Activated CD8-positive, alpha-beta memory T cell treated with anti-CD3 and anti-CD28 coated beads, Interleukin-2, amount 10 ng/mL, durations not matched to agents 7 days and 5 days (primary cell): ENCODE data around the gene FBXL17. TPM values are rescaled to one million over a fixed set of nuclear protein-coding genes. Genes with fewer than 3 reads are reported as not detected.

Source experiments
- ATAC-seq: fragments of 150-1000 bp; cut with Tn5 transposase; one replicate; pipeline ENCODE4 v1.10.0; 2021; ENCODE audit warnings: moderate library complexity
- CTCF ChIA-PET: fragments of 350-600 bp; sonication (Branson Sonifier 250); formaldehyde crosslinking; loops from one replicate; lab custom pipeline; 2021; ENCODE audit warnings: antibody characterized with exemption; lab: Charles Lee
- DNase-seq: peaks from one replicate; pipeline ENCODE4 v3.0.0-alpha.2; 2020
- H3K27ac Mint-ChIP-seq: one replicate; pipeline ENCODE4 v1.8.0; 2021; ENCODE audit warnings: mild to moderate bottlenecking, mixed read lengths
- H3K27me3 Mint-ChIP-seq: one replicate; pipeline ENCODE4 v1.8.0; 2021; ENCODE audit warnings: mixed read lengths
- H3K36me3 Mint-ChIP-seq: one replicate; pipeline ENCODE4 v1.8.0; 2021; ENCODE audit warnings: mild to moderate bottlenecking, mixed read lengths
- H3K4me1 Mint-ChIP-seq: one replicate; pipeline ENCODE4 v1.8.0; 2021; ENCODE audit warnings: mixed read lengths
- H3K4me3 Mint-ChIP-seq: one replicate; pipeline ENCODE4 v1.8.0; 2021; ENCODE audit warnings: mild to moderate bottlenecking, moderate library complexity, mixed read lengths
- H3K9me3 Mint-ChIP-seq: one replicate; pipeline ENCODE4 v1.8.0; 2022; ENCODE audit warnings: low read depth, mixed read lengths
- total RNA-seq, 2 experiments: library from RNA; stranded (reverse); gene quantifications; one replicate each; pipeline ENCODE4 v1.2.3, GENCODE V29; 2021

Gene FBXL17
- total RNA-seq, 2 experiments from 2014 or later: 6.6 to 10.9 TPM

DNA sequence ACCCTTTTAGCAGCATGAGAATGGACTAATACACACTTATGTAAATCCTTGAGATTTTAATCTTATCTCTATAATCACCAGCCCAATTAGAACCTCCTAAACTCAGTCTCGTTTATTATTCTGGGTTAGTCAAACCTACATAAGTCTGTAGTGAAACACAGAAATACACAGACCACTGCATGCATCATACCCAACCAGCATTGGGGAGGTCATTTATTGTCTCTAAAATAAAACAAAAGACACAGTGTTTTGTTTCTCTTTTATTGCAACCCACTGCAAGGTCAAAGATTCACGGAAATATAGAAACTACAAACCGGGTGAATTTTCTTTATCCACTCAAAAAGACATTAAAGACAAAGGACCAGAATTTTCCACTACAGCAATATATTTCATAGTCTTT is 523.1 kb downstream of the FBXL17 start:
- Mint-ChIP-seq H3K27me3 (no peaks in the 10 kb centered on the region), H3K4me1 (no peaks in the 10 kb centered on the region), H3K36me3 (no peaks in the 10 kb centered on the region), H3K4me3 (no peak overlapping the region), H3K9me3 (no peaks in the 10 kb centered on the region), H3K27ac (no peak overlapping the region)
- DNase-seq (no peak), ATAC-seq (no peak)
- CTCF ChIA-PET: no interaction called here

DNA sequence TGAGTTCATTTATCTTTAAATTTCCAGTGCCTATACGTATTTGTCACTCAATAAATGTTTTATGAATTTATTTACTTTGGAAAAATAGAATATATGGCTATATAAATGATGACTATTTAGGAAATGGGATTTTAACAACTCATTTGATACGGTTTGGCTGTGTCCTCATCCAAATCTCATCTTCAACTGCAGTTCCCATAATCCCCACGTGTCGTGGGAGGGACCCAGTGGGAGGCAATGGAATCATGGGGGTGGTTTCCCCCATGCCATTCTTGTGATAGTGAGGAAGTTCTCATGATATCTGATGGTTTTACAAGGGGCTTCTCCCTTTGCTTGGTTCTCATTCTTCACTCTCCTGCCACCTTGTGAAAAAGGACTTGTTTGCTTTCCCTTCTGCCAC is 523.6 kb downstream of the FBXL17 start:
- Mint-ChIP-seq H3K4me3 (no peak overlapping the region), H3K27ac (no peak overlapping the region), H3K36me3 (no peaks in the 10 kb centered on the region), H3K9me3 (no peaks in the 10 kb centered on the region), H3K4me1 (no peaks in the 10 kb centered on the region), H3K27me3 (no peaks in the 10 kb centered on the region)
- DNase-seq (no peak), ATAC-seq (no peak)
- CTCF ChIA-PET: no interaction called here

DNA sequence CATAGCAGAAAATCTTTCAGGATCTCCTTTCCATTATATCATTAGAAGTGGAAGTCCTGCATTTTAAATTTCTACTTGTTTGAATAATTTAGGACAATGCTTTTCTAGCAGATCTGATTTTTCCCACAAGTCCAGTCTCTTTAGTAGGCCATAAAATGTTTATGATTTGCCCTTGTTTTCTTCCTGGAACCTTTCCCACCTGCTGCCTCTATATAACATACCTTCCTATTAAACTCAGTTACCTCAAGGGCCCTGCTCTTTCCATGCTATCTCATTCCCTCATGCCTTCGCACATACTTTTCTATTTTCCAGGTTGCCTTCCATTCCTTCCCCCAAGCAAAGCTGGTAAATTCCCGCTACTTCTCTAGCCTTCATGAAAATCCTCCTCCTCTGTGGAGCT is 524.1 kb downstream of the FBXL17 start:
- Mint-ChIP-seq H3K27ac (no peak overlapping the region), H3K4me3 (no peak overlapping the region), H3K9me3 (no peaks in the 10 kb centered on the region), H3K27me3 (no peaks in the 10 kb centered on the region), H3K36me3 (no peaks in the 10 kb centered on the region), H3K4me1 (no peaks in the 10 kb centered on the region)
- CTCF ChIA-PET: no interaction called here
- ATAC-seq: no peak
- DNase-seq: no peak

DNA sequence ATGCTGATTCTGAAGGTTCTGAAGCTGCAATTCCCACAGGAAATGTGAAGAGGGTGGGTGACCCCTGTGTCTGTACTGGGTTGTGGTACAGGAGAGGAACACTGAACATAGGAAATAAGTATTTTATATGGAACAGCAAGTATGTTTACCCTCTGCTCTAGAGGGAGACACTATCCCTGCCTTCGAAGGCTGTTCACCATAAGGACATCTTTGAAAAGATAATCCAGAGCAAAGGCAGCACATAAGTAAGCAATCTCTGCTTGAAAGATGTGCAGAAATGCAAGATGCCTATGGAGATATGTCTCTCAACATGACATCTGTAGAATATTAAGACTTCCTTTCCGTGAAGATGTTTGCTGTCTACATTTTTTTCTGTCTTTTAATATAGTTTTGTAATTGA is 526.7 kb downstream of the FBXL17 start:
- no peaks in the 10 kb centered on the region for H3K36me3 Mint-ChIP-seq
- ATAC-seq (no peak), DNase-seq (no peak)
- H3K27me3 Mint-ChIP-seq: peaks cover 5% of the 10 kb centered on the region
- no peak overlapping the region for H3K27ac Mint-ChIP-seq
- CTCF ChIA-PET: no interaction called here
- no peaks in the 10 kb centered on the region for H3K4me1 Mint-ChIP-seq
- H3K9me3 Mint-ChIP-seq: no peaks in the 10 kb centered on the region
- no peak overlapping the region for H3K4me3 Mint-ChIP-seq

DNA sequence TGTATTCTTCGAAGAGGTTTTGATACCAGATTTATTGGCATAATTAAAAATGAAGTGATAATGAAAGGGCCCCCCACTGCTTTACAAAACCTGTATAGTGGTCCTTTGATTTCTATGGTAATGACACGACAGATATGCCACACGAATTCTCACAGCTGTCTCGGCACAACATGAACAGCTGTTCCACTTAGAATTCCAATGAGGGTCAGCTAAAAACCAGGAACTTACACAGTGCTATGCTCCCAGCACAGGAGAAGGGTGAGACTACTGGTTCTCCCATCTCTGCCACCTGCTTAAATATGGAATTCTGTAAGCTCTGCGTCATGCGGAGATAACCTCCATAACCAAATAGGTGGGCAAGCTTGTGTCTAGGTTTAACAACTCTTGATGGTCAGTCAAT is 528.2 kb downstream of the FBXL17 start:
- Mint-ChIP-seq H3K27ac (no peak overlapping the region), H3K4me1 (no peaks in the 10 kb centered on the region), H3K4me3 (no peak overlapping the region), H3K27me3 (peaks cover 5% of the 10 kb centered on the region), H3K9me3 (no peaks in the 10 kb centered on the region), H3K36me3 (no peaks in the 10 kb centered on the region)
- CTCF ChIA-PET: no interaction called here
- DNase-seq: no peak
- ATAC-seq: no peak

DNA sequence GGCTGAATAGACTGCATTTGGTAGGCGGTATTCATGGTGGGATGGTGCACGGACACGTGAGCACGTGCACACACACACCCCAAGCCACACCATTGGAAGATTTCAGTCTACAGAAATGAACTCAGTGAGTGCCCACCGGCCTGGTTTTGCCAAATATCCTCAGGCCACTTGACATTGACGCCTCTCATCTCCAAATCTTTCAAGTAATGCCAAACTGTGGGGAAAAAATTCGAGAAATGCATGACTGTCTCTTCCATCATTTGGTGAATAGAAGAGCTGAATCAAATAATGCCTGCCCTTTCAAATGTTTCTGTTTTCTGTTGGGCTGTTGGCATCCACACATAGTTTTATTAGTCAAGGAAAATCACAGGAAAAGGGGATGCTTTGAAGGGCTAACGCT is 528.9 kb downstream of the FBXL17 start:
- Mint-ChIP-seq H3K4me3 (no peak overlapping the region), H3K27ac (no peak overlapping the region), H3K4me1 (no peaks in the 10 kb centered on the region), H3K9me3 (no peaks in the 10 kb centered on the region), H3K27me3 (peaks cover 5% of the 10 kb centered on the region), H3K36me3 (no peaks in the 10 kb centered on the region)
- DNase-seq: no peak
- no peak for ATAC-seq
- CTCF ChIA-PET: no interaction called here

DNA sequence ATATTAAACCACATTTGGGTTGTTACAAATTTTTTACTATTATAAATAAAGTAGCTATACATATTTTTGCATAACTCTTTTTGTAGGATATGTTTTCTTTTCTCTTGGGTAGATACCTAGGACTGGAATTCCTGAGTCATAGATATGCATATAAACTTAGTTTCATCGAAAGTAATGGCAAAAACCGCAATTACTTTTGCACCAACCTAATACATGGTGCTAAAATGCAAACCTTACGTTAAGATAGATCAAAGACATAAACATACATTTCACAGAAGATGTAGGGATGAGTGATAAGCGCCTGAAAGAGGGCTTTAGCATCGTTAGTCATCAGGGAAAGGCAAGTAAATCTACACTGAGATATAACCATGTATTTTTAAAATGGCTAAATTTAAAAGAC is 532.8 kb downstream of the FBXL17 start:
- no peaks in the 10 kb centered on the region for H3K9me3 Mint-ChIP-seq
- H3K4me1 Mint-ChIP-seq: no peaks in the 10 kb centered on the region
- H3K27me3 Mint-ChIP-seq: peaks cover 11% of the 10 kb centered on the region
- H3K36me3 Mint-ChIP-seq: no peaks in the 10 kb centered on the region
- H3K27ac Mint-ChIP-seq: no peak overlapping the region
- DNase-seq (no peak), ATAC-seq (no peak)
- CTCF ChIA-PET: no interaction called here
- H3K4me3 Mint-ChIP-seq: no peak overlapping the region

DNA sequence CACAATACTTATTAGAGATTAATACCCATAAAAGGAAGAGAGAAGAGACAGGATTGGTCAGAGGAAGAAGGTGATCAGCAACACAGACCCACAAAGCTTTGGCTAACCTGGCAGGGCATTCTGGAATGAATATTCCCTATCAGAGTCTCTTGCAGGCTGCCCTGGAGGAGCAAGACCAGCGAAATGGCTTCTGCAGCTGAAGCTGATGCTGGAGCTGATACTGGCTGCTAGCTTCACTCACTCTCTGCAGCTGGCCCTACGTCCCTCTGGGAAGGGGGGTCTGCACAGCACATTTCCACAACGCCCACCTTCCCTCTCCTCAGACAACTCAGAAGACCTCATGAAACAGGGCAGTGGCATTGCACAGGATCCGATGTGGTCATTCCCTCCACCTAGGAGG is 541.3 kb downstream of the FBXL17 start:
- H3K4me1 Mint-ChIP-seq: no peaks in the 10 kb centered on the region
- no peaks in the 10 kb centered on the region for H3K36me3 Mint-ChIP-seq
- ATAC-seq (no peak), DNase-seq (no peak)
- H3K27ac Mint-ChIP-seq: no peak overlapping the region
- H3K4me3 Mint-ChIP-seq: no peak overlapping the region
- H3K27me3 Mint-ChIP-seq: peaks cover 22% of the 10 kb centered on the region
- CTCF ChIA-PET: no interaction called here
- H3K9me3 Mint-ChIP-seq: no peaks in the 10 kb centered on the region

DNA sequence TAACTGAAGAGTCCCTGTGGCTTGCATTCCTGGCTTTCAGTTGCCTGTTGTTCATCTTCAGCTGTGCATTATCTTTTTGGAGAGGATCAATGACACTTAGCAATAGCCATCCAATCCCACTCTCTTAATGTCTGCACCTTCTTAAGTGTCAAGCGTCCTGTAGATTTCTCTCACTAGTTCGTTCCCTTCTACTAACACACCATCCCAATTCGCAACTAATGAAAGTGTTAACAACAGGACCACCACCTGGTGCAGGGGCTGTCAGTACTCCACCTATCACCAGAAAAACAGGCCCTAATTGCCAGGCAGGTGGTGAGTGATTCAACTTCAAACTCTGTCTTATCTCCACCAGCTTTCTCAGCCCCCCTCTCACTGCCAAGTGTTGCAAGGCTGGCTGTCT is 541.7 kb downstream of the FBXL17 start:
- CTCF ChIA-PET: no interaction called here
- Mint-ChIP-seq H3K27ac (no peak overlapping the region), H3K27me3 (peaks cover 21% of the 10 kb centered on the region), H3K9me3 (no peaks in the 10 kb centered on the region), H3K36me3 (no peaks in the 10 kb centered on the region), H3K4me3 (no peak overlapping the region), H3K4me1 (no peaks in the 10 kb centered on the region)
- DNase-seq: no peak
- ATAC-seq: no peak

DNA sequence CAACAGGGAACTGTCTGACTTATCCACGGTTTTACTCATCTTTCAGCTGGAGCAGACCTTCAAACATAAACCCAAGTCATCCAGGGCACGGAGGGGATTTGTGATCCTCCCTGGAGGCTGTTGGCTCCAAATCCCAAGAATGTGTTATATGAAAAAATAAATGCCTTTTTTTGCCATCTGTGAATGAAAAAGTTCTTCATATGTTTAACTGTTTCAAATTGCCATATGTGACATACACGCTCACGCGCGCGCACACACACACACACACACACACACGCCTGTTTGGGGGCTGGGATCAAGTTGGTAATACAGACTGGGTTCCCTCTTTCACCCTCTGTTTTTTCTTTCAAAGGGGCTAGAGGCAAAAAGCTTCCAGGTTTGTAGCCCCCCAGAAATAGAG is 546.8 kb downstream of the FBXL17 start:
- ATAC-seq: no peak
- no peak for DNase-seq
- Mint-ChIP-seq H3K36me3 (no peaks in the 10 kb centered on the region), H3K27me3 (peaks cover 12% of the 10 kb centered on the region), H3K9me3 (no peaks in the 10 kb centered on the region), H3K27ac (no peak overlapping the region), H3K4me1 (no peaks in the 10 kb centered on the region), H3K4me3 (no peak overlapping the region)
- CTCF ChIA-PET: no interaction called here

DNA sequence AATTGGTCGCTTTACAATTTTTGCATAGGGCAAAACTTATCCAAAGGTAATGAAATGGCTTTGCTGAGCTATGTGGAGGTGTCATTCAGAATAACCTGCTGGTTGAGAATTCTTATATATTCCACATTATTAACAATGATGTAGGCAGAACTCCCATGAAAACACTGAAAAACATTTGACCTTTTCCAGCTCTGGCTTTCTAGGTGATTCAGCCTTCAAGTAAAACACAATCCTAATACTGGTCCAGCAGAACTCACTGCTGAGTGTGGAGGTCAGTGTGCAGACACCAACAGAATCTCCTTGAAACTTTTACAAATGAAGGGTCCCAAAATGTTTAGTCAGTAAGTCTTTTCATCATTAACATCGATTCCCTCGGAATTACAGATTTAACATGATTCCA is 549.2 kb downstream of the FBXL17 start:
- CTCF ChIA-PET: no interaction called here
- DNase-seq: no peak
- no peaks in the 10 kb centered on the region for H3K9me3 Mint-ChIP-seq
- no peak for ATAC-seq
- no peak overlapping the region for H3K4me3 Mint-ChIP-seq
- H3K27me3 Mint-ChIP-seq: peaks cover 14% of the 10 kb centered on the region
- H3K36me3 Mint-ChIP-seq: no peaks in the 10 kb centered on the region
- H3K4me1 Mint-ChIP-seq: no peaks in the 10 kb centered on the region
- no peak overlapping the region for H3K27ac Mint-ChIP-seq

DNA sequence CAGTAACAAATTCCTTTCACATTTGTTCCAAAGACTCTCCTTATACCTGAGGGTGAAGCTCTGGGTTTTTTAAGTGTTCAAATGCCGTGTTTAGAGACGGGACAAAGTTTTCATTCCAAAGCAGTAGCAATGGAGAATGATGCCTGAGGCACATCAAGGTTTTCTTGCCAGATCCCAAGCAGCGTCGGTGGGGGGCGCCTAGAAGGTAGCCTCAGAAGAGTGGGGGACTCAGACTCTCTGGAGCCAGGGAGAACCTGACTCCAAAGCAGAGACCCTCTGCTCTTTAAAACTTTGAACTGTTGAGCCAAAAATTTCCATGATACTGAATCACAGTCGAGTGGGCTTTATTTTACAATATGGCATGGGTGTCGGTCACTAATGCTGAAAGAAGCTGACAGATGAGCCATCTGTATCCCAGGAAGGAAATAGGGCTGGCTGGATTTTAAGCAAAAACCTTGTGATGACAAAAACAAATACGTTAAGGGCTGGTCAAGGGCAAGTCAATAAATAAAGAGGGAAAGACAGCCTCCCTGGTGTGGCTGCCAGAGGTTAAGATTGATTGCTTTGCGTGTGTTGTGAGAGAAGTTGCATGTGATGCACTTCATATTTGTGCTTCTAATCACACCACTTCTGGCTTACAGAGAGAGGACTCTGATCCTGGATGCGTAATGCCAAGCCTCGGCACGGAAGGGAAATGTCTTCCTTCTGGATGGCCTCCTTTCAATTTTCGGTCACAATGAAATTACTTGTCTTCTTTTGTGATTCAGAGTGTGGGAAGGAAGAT is 550.1 kb downstream of the FBXL17 start:
- Mint-ChIP-seq H3K9me3 (no peaks in the 10 kb centered on the region), H3K4me3 (no peak overlapping the region), H3K27ac (no peak overlapping the region), H3K27me3 (peaks cover 14% of the 10 kb centered on the region), H3K4me1 (no peaks in the 10 kb centered on the region), H3K36me3 (no peaks in the 10 kb centered on the region)
- ATAC-seq (no peak), DNase-seq (no peak)
- CTCF ChIA-PET: no interaction called here

DNA sequence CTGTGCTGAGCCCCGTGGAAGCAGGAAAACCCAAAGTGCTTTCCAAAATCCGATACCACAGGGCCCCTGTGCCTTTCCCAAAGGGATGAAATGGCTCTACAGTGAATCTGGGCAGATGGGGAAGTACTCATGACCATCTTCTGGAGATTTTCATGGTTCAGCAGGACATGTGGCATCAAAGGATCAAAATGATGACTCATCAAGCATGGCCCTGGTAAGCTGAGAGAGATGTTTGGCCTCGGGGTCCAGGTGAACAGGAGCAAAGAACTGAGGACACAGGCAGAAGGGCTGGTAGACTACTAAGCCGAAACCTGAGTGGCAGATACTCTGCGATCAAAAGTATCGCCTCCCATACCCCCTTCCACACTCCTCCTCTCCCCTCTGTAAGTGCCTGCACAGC is 551.1 kb downstream of the FBXL17 start:
- DNase-seq: no peak
- Mint-ChIP-seq H3K4me1 (no peaks in the 10 kb centered on the region), H3K27ac (no peak overlapping the region), H3K36me3 (no peaks in the 10 kb centered on the region), H3K4me3 (no peak overlapping the region), H3K27me3 (peaks cover 14% of the 10 kb centered on the region), H3K9me3 (no peaks in the 10 kb centered on the region)
- no peak for ATAC-seq
- CTCF ChIA-PET: no interaction called here

DNA sequence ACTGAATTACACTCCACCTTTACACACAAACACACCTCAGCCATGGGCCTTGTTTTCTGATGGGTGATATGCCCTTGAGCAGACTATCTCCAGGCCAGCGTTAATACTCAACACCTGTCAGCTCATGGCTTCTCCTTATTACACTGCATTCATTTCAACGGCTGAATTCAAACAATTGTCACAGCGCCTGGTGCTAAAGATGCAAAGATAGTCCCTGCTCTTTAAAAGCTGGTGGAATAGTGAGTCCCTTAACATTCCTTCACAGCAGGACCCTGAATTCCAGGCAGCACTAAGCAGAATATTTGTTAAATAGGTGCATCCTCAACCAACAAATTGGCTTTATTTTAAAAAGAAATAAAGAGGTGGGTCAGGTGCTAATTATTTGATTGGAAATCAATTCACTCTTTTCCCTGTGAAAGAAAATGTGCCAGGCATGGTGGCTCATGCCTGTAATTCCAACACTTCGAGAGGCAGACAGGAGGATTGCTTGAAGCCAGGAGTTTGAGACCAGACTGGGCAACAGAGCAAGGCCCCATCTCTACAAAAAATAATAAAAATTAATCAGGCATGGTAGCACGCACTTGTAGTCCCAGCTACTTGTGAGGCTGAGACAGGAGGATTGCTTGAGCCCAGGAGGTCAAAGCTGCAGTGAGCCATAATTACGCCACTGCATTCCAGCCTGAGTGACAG is 555.4 kb downstream of the FBXL17 start:
- CTCF ChIA-PET: no interaction called here
- no peak overlapping the region for H3K27ac Mint-ChIP-seq
- H3K4me1 Mint-ChIP-seq: no peaks in the 10 kb centered on the region
- DNase-seq (no peak), ATAC-seq (no peak)
- no peaks in the 10 kb centered on the region for H3K9me3 Mint-ChIP-seq
- H3K4me3 Mint-ChIP-seq: no peak overlapping the region
- no peaks in the 10 kb centered on the region for H3K36me3 Mint-ChIP-seq
- peaks cover 6% of the 10 kb centered on the region for H3K27me3 Mint-ChIP-seq
